Activated CD8-positive, alpha-beta memory T cell treated with anti-CD3 and anti-CD28 coated beads, Interleukin-2, amount 50 U/mL, for 48 hours (primary cell): ENCODE results near the gene FNDC3B.

Experiments used
- DNase-seq: peaks from one replicate; pipeline ENCODE4 v3.0.0-alpha.2; 2020

The FNDC3B gene

DNA sequence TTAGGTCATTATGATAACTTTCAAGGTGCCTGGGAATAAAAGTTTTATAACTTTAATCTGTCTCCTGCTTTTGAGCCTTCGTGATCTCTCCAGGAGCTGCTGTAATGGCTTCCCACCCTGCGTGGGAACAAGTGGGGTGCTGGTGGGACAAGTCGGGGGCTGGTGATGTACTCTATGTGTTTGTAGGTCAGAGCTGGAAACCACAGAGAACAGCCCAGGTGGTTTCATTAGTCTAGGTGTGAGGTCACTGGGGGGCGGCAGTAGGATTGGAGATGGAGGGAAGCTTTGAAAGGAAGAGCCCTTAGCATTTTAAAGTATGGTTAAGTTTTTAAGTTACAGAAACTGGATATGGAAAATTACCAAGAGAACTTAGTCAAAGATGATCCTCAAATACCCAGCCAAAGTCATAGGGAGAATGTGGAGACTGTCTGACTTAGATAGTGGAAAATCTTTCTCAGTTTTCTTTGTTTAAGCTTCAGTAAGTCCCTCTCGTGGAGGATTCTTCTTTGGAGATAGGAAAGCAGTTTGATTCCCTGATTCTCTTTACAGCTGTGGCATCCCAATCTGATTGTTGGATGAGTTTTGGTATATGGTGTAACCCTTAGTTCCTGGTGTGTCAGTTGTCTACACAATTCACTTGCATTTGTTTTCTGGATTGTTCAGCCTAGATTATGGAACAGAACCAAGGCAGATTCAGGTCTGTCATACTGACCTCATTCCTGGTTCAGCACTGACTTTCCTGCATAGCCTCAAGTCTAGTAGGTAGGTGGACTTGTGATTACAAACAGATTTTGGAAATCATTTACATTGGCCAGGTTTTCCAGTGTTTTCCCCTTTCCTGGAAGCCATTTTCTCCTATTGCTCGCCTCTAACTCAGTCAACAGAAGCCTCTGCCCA is 115.6 kb downstream of the FNDC3B start:
- DNase-seq, result no peak

DNA sequence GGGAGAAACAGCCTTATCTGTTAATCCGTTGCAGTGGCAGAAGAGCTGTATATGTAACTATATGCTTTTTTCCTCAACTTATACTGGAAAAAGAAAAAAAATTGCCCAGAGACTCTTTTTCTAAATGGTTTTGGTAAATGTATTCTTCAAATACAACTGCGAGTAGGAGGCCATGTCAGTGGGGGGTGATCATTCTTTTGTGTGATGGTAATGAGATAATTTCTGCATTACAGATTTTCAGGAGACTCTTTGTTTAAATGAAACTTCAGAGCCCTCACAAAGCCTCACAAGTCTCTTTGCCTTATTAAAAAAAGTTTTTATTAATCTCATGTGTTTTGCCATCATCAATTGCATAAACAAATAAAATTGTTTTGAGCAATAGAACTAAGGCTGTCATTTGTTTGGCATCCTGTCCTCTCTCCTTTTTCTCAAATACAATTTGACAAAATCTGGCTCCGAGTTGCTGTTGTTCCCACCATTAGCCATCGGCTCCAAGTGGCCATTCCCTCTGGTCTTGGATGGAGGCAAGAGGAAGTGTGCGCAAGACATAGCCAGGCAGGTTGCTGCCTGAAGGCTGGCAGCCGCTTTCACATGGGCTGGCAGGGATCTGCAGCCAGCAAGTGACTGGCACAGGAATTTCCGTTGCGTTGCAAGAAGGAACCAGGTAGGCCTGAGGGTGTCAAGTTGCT is 116.7 kb downstream of the FNDC3B start:
- DNase-seq, result no peak

DNA sequence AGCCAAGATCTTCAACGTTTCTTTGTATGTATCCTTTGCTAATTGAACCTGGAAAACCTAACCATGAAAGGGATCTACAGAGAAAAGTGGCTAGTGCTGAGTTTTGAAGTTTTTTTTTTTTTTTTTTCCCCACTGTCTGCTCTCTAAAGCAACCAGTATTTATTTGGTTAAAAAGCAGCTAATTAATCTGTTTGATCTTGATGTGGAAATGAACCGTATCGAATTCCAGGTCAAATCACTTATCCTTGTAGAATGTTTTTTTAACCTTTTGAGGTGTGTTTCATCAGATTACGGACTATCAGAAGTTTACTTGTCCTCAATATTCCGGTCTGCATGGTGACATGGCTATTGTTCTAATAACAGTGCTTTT is 117.2 kb downstream of the FNDC3B start:
- DNase-seq, result no peak

DNA sequence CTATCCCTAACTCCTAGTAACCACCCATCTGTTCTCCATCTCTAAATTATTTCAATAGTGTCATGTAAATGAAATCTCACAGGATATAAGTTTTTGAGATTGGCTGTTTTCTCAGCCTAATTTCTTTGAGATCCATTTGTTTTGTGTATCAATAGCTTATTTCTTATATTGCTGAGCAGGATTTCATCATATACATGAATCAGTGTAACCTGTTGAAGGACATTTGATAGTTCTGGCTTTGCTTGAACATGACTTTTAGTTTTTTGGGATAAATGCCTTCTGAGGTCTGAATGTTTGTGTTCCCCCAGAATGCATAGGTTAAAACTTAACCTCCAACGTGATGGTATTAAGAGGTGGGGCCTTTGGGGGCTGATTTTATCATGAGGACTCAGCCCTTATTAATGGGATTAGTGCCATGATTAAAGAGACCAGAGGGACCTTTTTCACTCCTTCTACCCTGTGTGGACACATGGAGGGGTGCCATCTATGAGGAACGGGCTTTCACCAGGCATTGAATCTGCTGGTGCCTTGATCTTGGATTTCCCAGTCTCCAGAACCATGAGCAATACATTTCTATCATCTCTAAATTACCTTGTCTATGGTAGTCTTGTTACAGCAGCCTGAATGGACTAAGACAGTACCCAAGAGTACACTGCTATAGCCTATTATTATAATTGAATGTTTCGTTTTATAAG is 118.3 kb downstream of the FNDC3B start:
- DNase-seq, result no peak

DNA sequence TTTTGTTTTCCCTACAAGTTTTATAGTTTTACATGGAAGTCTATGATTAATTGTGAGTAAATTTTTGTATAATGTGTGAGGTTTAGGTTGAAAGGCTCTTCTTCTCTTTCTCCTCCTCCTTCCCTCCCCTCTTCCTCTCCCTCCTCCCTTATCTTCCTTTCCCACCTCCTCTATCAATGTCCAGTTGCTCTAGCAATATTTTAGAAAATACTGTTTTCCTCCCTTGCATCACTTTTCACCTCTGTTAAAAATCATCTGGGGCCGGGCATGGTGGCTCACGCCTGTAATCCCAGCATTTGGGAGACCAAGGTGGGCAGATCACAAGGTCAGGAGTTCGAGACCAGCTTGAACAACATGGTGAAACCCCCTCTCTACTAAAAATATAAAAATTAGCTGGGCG is 119.4 kb downstream of the FNDC3B start:
- no peak for DNase-seq

DNA sequence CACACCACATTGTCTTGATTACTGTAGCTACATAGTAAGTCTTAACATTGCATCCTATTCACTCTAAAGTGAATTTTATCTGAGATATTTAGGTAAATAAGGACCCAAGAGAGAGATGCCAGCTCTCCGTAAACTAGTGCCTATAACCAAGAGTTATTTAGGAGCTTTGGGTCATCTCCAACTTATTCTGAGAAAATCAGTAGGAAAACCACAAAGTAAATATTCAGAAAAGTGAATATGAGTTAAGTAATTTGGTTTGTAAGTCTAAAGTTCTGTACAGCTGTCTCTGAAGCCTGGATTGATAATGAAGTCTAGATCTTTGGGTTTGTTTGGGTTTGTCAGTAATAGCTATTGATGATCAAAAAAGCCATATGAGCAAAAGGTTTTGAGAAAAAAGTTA is 120.0 kb downstream of the FNDC3B start:
- DNase-seq, result no peak

DNA sequence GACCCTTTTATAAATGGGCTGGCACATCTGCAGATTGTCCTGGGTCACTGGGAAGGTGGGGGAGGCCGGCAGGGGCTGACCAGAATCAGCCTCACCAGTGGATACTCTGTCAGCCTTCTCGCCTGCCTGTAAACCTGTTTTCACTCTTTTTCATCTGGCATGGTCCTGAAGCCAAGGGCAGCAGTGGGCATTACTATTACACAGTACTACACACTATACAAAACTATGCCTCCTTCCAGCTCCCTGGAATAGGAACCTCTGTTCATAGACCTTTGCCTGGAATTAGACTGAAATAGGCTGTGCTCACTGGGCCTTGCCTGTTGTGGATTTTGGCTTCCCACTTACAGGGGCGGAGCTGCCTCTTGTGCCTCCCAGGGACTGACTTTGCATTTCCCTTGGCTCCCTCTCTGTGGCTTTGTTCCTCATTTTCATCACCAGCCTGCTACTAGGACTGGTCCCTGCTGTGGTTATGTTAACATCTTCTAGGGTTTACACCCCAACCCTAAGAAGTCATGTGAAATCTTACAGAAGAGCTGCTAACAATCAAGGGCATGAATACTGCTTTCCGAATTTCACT is 120.7 kb downstream of the FNDC3B start:
- no peak for DNase-seq

DNA sequence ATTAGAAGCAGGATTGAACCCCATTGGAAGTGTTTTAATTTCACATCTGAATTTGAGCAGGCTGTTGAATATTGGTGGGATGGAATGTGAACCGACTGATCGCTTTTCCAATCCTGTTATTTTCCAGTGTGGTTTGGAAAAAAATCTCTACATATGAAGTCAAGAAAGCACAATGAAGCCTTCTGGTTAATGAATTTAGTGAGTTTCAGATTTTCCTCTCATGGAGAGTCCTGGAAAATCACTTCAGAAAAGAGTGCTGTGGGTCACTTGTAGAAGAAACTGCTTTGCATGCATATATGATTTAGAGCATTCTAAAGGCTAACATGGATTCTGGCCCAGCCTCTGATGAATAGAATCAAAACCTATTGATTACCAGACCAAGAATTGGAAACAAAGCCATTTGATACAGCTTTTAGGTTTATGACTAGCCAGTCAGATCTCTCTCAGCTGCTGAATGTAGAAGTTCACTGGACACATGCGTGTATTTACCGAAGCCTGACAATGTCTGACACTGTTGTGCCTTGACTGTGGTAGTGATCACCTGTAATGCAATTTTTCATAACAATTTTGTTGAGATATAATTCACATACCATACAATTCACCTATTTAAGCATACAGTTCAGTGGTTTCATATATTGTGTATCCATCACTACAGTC is 121.9 kb downstream of the FNDC3B start:
- no peak for DNase-seq

DNA sequence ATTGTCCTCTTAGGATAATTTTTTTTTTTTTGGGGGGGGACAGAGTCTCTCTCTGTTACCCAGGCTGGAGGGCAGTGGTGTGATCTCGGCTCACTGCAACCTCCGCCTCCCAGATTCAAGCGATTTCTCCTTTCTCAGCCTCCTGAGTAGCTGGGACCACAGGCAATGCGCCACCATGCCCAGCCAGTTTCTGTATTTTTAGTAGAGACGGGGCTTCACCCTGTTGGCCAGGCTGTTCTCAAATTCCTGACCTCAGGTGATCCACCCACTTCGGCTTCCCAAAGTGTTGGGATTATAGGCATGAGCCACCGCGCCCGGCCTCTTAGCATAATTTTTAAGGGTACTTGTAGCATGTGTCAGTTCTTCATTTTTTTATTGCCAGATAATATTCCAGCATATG is 122.6 kb downstream of the FNDC3B start:
- DNase-seq, result no peak

DNA sequence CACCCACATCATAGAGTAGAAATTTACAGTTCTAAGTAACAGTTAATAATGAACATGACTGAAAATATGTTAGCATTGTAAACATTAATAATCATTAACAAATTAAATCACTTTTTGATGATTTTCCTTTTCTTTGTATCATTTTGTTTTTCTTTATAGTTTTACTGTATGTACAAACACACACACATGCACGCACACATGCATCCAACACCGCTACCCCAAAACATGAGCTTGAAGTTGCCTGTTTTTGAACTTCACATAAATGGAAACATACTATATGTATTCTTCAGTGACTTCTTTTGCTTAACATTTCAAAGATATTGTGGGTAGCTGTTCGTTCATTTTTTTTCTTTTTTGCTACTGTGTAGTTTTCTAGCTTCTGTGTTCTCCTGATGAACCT is 123.9 kb downstream of the FNDC3B start:
- no peak for DNase-seq

DNA sequence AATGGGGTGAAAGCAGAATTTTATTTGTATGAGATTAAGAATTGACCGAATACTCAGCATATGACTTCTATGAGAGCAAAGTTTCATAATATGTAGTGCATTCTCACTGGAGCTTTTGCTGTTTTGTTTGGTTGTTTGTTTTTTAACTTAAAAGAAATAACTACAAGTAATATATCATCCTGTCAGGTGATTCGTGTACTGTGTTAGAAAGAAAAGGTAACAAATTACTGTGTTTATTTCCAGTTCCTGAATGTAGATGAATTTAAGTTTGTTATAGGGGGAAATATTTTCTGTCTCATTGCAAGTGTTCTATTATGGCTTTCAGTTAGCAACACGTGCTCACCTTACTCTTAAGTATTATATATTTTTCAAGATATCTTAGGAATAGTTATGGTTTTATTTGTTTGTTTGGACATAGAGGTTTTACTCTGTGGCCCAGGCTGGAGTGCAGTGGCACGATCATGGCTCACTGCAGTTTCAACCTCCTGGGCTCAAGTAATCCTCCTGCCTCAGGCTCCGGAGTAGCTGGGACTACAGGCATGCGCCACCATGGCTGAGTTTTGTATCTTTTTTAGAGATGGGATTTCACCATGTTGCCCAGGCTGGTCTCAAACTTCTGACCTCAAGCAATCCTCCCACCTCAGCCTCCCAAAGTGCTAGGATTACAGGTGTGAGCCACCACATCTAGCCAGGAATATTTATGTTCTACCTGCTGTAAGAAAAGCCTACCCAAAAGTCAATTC is 125.4 kb downstream of the FNDC3B start:
- DNase-seq, result no peak

DNA sequence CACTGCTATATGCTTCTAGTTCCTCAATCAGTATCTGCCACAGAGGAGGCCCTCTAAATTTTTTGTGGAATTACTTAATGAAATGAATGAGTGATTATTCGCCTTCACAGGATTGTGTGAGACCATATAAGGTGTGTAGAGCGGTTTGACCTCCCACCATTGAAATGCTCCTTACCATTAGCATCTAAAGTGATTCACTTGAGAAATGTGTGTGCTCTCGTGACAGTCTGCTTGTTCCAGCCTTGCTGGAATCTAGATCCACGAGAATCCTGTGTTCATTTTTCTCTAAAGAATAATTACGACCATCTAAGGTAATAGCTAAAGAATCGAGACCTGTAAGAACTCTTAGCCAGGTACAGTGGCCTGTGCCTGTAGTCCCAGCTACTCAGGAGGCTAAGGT is 126.9 kb downstream of the FNDC3B start:
- no peak for DNase-seq

DNA sequence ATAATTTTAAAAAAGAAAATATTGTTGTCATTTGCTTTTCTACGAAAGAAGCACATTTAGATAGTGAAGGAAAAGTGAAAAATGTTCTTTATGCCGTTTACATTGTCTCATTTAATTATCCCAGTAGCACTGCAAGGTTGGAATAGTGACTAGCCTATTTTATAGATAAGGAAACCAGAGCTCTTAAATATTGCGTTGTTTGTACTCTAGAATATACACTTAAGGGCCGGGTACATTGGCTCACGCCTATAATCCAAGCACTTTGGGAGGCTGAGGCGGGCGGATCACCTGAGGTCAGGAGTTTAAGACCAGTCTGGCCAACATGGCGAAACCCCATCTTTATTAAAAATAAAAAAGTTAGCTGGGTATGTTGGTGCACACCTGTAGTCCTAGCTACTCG is 127.5 kb downstream of the FNDC3B start:
- no peak for DNase-seq

DNA sequence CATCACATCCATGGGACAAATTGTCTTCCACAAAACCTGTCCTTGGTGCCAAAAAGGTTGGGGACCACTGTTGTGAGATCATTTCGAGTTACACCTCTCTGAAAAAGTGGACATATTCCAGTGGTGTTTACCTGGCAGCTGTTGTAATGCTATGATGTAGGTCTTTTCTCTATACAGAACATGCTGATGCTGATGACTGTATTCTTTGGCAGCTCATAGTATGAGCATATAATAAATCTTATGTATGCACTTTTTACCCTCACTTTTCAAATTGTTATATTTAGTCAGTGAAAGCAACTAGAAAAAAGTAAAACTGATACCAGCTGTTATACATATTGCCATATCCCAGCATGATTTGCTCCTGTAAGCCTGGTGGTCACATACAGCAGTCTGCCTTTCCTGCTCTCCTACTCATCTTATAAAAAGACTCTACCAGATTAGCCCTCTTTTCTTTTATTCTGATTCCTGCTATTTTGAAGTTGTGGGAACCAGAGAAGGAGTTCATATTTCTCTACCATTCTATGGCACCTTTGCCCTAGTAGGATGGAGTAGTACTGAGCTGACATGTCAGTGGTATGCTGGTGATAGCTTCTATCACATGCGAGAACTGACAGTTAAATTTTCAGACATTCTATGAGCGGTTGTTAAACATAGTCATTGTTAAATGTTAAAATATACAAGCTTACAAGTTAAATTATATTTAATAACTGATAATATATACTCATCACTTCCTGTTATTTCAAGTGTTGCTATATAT is 128.7 kb downstream of the FNDC3B start:
- no peak for DNase-seq

DNA sequence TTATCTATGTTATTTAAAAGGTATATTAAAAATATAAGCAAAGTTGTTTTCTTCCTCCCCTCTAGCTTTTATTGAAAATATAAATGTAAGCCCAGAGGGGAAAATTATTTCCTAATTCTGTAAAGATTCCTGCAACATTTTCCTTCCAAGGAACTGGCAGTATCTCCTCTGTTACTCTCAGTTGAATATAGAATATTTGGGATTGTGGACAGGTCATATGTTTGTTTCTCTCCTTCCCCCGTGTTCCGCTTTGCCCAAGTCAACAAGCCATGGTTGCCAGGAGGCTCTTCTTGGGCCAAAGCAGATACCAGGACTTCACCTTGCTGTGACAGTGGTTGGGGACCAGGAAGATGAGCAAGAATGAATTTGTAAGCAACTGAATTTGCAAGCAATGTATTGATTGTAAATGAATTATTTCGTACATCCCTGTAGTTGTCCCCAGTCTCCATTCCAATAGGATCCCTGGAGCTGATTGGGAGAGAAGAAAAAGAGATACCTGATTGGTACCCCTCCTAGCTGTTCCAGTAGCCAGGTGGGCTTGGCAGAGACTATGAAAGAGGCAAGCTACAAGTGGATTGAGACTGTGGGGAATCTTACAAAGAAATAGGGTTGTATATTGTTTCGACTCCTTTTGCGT is 130.8 kb downstream of the FNDC3B start:
- DNase-seq, result no peak

DNA sequence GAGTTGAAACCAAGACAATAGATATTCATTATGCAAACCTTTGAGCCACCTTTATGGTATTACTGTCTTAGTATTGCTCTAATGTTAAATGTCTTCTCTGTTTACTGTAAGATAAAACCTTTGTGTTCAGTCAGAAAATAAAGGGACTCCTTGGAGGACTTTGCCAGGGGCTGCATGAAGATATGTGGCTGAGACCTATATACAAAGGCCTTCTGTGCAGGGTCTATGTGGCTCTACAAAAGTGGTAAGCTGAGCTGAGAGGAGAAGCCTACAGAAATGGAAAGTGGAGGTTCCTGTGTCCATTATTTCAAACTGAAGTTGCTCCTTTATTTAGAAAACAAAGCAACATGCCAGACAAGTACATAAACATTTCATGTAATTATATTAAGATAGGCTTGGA is 131.5 kb downstream of the FNDC3B start:
- DNase-seq, result no peak

DNA sequence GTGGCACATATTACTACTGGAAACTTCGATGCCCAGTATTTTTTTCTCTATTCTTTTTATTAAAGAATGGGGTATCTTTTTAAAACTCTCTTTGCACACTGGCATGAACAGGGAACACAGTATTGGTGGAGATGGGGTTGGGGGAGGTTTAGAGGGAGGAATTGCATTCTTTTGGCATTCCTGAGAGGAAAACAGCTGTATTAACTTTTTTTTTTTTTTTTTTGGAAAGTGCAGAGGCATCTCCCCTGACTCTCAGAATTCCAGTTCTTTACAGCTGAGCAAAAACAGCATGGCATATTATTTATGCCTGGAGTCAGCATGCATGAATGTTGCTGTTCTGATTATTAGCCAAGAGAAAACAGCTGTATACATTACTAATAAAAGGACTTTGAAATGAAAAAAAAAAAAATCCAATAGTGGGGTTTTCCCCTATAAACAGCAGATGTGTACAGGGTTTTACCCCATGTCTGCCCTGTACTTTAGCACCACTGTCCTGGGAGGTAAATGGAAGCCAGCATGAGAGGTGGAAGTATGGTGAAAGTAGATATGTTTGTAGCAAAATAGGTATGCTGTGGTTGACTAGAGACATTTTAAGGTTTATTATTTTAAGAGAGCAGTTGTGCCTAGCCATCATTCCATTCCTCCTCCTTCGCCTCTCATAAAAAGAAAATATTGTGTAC is 132.2 kb downstream of the FNDC3B start:
- DNase-seq, result no peak

DNA sequence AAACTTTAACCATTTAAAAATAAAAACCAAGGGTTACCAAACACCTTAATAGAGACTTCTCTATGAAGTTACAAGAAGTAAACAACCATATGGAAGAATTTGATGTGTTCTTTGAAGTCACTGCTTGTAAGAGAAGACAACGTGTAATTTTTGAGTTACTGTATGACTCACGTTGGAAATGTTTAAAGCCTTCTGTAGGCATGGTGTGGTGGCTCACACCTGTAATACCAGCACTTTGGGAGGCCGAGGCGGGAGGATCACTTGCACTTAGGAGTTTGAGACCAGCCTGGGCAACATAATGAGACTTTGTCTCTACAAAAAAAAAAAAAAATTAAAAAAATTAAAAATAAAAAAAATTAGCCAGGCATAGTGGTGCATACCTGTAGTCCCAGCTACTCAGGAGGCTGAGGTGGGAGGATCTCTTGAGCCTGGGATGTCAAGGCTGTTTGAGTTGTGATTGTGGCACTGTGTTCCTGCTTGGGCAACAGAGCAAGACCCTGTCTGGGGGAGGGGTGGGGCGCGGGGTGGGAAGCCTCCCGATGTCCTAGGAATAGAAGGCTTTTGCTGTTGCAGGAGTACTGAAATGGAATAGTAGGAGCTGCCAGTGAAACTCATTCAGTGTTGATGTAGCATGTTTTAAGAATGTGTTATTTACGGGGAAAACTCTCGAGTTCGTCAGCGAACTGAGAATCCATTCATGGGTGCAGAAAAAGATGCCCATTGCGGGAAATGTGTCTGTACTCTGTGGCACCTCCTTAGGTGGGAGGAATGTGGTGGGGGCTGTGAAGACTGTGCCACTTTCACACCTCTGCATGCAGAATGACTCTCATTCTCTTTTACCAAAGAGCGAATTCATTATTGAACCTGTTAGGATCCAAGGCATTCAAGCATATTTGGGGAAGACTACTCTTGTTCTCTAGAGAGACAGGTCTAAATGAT is 134.2 kb downstream of the FNDC3B start:
- no peak for DNase-seq
